ENCODE measurements around the gene ANKRD16.

ANKRD16 gene

DNA sequence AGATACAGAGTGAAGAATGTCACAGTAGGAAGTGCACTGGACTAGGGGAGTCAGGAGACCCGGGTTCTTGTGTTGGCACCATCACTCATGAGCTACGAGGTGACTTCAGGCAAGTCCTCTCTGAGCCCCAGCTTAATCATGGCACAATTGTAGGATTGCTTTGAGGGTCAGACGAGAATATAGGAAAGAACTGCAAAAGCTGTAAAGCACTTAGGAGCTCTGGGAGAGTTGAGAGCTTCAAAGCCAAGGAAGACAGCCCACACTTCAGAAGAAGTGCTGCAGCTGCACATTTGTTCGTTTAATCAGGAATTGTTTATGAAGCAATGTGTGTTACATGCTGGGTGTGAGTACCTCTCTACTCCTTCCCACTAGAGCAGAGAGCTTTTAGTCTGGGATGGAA lies 4.7 kb upstream of the ANKRD16 start:
- Histone ChIP-seq H2AFZ (ENCODE audit: low read depth, low read length, severe bottlenecking) (no peak overlapping the region), H3K4me2 (ENCODE audit: low read depth, low read length, poor library complexity, severe bottlenecking) (no peak overlapping the region), H3K4me3 (ENCODE audit: insufficient read depth, low read length, poor library complexity, severe bottlenecking) (no peak overlapping the region), H4K20me1 (ENCODE audit: low read depth, low read length) (no peaks in the 10 kb centered on the region), H3K9me3 (ENCODE audit: insufficient read depth, low read length) (no peaks in the 10 kb centered on the region), H3K27ac (ENCODE audit: low read depth, low read length) (no peak overlapping the region), H3K9me2 (replicated peaks; ENCODE audit: insufficient read depth, low read length) (no peaks in the 10 kb centered on the region), H3K79me2 (ENCODE audit: insufficient read depth, low read length) (peaks cover 43% of the 10 kb centered on the region), H3K9ac (ENCODE audit: low read length) (no peak overlapping the region), H3K36me3 (ENCODE audit: low read length) (no peaks in the 10 kb centered on the region), H3F3A (ENCODE audit: insufficient read depth) (no peaks in the 10 kb centered on the region), H3K27me3 (ENCODE audit: low read length) (no peaks in the 10 kb centered on the region)
- TF ChIP-seq, protein P1, sequence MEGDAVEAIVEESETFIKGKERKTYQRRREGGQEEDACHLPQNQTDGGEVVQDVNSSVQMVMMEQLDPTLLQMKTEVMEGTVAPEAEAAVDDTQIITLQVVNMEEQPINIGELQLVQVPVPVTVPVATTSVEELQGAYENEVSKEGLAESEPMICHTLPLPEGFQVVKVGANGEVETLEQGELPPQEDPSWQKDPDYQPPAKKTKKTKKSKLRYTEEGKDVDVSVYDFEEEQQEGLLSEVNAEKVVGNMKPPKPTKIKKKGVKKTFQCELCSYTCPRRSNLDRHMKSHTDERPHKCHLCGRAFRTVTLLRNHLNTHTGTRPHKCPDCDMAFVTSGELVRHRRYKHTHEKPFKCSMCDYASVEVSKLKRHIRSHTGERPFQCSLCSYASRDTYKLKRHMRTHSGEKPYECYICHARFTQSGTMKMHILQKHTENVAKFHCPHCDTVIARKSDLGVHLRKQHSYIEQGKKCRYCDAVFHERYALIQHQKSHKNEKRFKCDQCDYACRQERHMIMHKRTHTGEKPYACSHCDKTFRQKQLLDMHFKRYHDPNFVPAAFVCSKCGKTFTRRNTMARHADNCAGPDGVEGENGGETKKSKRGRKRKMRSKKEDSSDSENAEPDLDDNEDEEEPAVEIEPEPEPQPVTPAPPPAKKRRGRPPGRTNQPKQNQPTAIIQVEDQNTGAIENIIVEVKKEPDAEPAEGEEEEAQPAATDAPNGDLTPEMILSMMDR (IDR thresholded peaks at IDR 0.05; ENCODE audit: insufficient read depth, low read length, poor library complexity, severe bottlenecking) = no peak
- no peak for TF ChIP-seq EZH2phosphoT487 (conservative IDR thresholded peaks at IDR 0.05; ENCODE audit: low read length)

DNA sequence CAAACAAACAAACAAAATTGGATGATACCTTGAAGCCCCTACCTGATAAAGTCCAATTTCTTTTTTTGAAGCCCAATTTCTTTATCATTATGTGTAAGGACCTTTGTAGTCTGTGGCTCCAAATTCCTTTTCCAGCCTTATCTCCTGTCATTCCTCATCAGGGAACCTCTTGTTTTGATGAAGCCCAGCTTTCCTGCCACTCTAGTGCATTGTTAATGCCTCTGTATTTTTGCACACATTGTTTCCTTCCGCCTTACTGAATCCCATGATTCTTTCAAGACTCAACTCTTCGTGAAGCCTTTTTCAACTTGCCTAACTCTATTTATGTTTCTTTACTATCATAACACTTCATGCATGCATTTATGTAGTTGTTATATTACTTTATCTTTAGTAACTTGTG lies 3.6 kb upstream of the ANKRD16 start:
- Histone ChIP-seq H3K36me3 (ENCODE audit: low read length) (no peaks in the 10 kb centered on the region), H3K9ac (ENCODE audit: low read length) (no peak overlapping the region), H3K79me2 (ENCODE audit: insufficient read depth, low read length) (peaks cover 43% of the 10 kb centered on the region), H2AFZ (ENCODE audit: low read depth, low read length, severe bottlenecking) (no peak overlapping the region), H3K9me3 (ENCODE audit: insufficient read depth, low read length) (no peaks in the 10 kb centered on the region), H3K4me3 (ENCODE audit: insufficient read depth, low read length, poor library complexity, severe bottlenecking) (no peak overlapping the region), H3K4me2 (ENCODE audit: low read depth, low read length, poor library complexity, severe bottlenecking) (no peak overlapping the region), H3K9me2 (replicated peaks; ENCODE audit: insufficient read depth, low read length) (no peaks in the 10 kb centered on the region), H3K27ac (ENCODE audit: low read depth, low read length) (no peak overlapping the region), H3K27me3 (ENCODE audit: low read length) (no peaks in the 10 kb centered on the region), H3F3A (ENCODE audit: insufficient read depth) (no peaks in the 10 kb centered on the region), H4K20me1 (ENCODE audit: low read depth, low read length) (no peaks in the 10 kb centered on the region)
- TF ChIP-seq, protein P1 (IDR thresholded peaks at IDR 0.05; ENCODE audit: insufficient read depth, low read length, poor library complexity, severe bottlenecking) = no peak
- no peak for TF ChIP-seq EZH2phosphoT487 (conservative IDR thresholded peaks at IDR 0.05; ENCODE audit: low read length)

DNA sequence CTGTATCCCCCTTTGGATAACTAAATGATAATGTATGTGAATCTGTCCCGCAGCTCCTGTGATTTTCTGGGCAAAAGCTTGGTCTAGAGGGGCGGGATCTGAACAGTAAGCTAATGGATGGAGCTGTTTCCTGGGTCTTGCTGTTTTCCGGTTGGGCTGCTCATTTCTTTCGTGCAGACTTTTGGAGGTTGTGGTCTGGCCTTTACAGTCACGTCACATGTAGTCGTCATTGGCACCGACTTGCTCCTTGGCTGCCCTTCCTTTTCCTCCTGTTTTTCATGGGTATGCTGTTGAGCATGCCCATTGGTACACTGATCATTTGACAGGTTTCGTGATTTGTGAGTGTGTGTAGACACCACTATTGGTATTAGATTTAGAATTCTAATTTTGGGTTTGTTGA lies 2.3 kb upstream of the ANKRD16 start:
- no peak for TF ChIP-seq EZH2phosphoT487 (conservative IDR thresholded peaks at IDR 0.05; ENCODE audit: low read length)
- TF ChIP-seq, protein P1 (IDR thresholded peaks at IDR 0.05; ENCODE audit: insufficient read depth, low read length, poor library complexity, severe bottlenecking) = no peak
- no peak overlapping the region for H3K4me2 ChIP-seq (ENCODE audit: low read depth, low read length, poor library complexity, severe bottlenecking)
- H3K36me3 ChIP-seq (ENCODE audit: low read length) = 0 out of 2 replicates have a peak, but pooled peaks cover under 1% of the 10 kb centered on the region
- no peaks in the 10 kb centered on the region for H3K9me3 ChIP-seq (ENCODE audit: insufficient read depth, low read length)
- H3K9ac ChIP-seq (ENCODE audit: low read length) = no peak overlapping the region
- peaks cover 38% of the 10 kb centered on the region for H3K79me2 ChIP-seq (ENCODE audit: insufficient read depth, low read length)
- H3K27me3 ChIP-seq (ENCODE audit: low read length) = no peaks in the 10 kb centered on the region
- no peak overlapping the region for H3K4me3 ChIP-seq (ENCODE audit: insufficient read depth, low read length, poor library complexity, severe bottlenecking)
- H2AFZ ChIP-seq (ENCODE audit: low read depth, low read length, severe bottlenecking) = no peak overlapping the region
- 0 out of 2 replicates have a peak, but pooled peaks cover 2% of the 10 kb centered on the region for H3F3A ChIP-seq (ENCODE audit: insufficient read depth)
- no peak overlapping the region for H3K27ac ChIP-seq (ENCODE audit: low read depth, low read length)
- no peaks in the 10 kb centered on the region for H3K9me2 ChIP-seq (replicated peaks; ENCODE audit: insufficient read depth, low read length)
- no peaks in the 10 kb centered on the region for H4K20me1 ChIP-seq (ENCODE audit: low read depth, low read length)
